ENCODE results near the gene DZIP3. TPM values are rescaled to one million over a fixed set of nuclear protein-coding genes. Genes with fewer than 3 reads are reported as not detected.

Gene DZIP3
- total and polyA plus RNA-seq, 4 donors, result 39.0 to 67.9 (median 48.0) TPM

DNA sequence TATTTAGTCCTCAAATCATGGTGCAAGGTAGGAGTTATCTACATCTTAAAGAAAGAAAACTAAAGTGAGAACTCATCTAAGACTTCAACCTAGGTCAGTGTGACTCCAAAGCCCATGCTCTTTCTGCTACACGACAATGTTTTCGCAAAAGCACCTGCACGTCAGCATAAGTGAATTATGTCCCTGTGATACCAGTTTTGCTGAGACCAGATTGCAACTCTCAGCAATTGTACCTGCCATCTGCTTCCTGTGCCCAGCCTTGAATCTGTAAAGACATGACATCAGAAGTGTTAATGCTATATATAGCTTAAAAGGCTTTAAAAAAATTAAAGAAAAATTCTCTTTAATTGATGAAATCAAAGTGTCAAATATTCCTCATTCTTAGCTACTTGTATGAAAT lies 124.3 kb downstream of the DZIP3 start:
- Histone ChIP-seq H3K27ac (ENCODE audit: low read depth, low read length) (no peak overlapping the region), H3K9me3 (ENCODE audit: control insufficient read depth, insufficient read depth, low read length) (no peaks in the 10 kb centered on the region), H3K36me3 (ENCODE audit: control insufficient read depth, insufficient read depth, low read length) (no peaks in the 10 kb centered on the region), H3K4me1 (ENCODE audit: control insufficient read depth, insufficient read depth, low read length) (no peaks in the 10 kb centered on the region), H3K4me3 (ENCODE audit: low read depth, low read length) (no peak overlapping the region), H3K27me3 (ENCODE audit: control insufficient read depth, insufficient read depth, low read length) (no peaks in the 10 kb centered on the region)
- WGBS (ENCODE audit: insufficient coverage), result 97% methylated on average over 3 of the region's 3 CpGs
- DNase-seq (ENCODE audit: low read depth in 4 of 6, low spot score in 6 of 6), result peak in 2 of 6 donors; percentile 19 to 47

DNA sequence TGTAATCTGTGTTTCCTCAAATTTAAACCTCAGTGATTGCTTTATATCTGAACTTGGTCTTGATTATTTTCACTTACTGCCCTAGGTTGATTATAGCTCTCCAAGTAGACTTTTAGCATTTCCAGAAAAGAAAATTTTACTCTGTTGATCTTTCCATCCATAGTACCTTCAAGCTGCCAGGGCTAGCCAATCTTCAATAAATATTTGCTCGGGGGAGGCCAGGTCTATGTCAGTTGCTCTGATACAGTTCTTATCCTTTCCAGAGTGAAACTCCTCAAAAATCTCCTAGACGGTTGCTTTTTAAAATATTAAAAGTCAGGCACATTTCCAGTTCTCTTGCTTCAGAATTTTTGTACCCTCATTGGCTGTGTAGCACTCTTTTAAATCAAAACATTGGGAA lies 128.9 kb downstream of the DZIP3 start:
- Histone ChIP-seq H3K27ac (ENCODE audit: low read depth, low read length) (no peak overlapping the region), H3K4me1 (ENCODE audit: control insufficient read depth, insufficient read depth, low read length) (no peaks in the 10 kb centered on the region), H3K27me3 (ENCODE audit: control insufficient read depth, insufficient read depth, low read length) (no peaks in the 10 kb centered on the region), H3K36me3 (ENCODE audit: control insufficient read depth, insufficient read depth, low read length) (no peaks in the 10 kb centered on the region), H3K4me3 (ENCODE audit: low read depth, low read length) (no peak overlapping the region), H3K9me3 (ENCODE audit: control insufficient read depth, insufficient read depth, low read length) (no peaks in the 10 kb centered on the region)
- 100% methylated on average over 1 of the region's 2 CpGs for WGBS (ENCODE audit: insufficient coverage)
- DNase-seq (ENCODE audit: low read depth in 4 of 6, low spot score in 6 of 6), result no peak

DNA sequence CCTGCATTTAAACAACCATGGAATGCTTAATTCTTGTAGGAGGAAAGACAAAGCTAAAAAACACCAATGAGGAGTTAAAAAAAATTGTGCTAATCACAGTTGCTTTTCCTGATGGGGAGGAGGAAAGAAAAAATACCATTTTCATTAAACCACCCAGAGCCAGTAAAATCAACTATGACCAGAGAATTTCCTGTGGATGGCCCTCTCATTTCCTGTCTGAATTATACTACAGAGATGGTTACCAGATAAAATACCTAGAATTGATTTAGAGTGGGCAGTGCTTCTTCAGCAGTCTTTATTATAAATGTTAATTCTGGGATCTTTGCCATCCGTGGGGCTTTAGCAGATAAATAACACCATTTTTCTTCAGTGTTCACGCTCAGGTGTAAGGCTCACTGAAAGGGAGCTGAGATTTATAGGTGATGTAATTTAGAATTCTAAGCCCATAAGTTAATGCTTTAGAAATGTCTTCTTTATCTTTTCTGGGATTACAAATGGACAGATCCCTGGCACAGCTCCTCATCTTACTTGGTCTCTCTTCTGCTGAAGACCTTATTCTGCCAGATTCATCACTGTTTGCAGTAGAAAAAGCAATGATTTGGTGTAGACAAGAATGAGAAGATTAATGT lies 129.8 kb downstream of the DZIP3 start:
- H3K27ac ChIP-seq (ENCODE audit: low read depth, low read length), result no peak overlapping the region
- no peaks in the 10 kb centered on the region for H3K9me3 ChIP-seq (ENCODE audit: control insufficient read depth, insufficient read depth, low read length)
- H3K27me3 ChIP-seq (ENCODE audit: control insufficient read depth, insufficient read depth, low read length), result no peaks in the 10 kb centered on the region
- no peaks in the 10 kb centered on the region for H3K4me1 ChIP-seq (ENCODE audit: control insufficient read depth, insufficient read depth, low read length)
- WGBS (ENCODE audit: insufficient coverage), result no CpG with 5 or more reads among the region's 2 CpGs
- DNase-seq (ENCODE audit: low read depth in 4 of 6, low spot score in 6 of 6), result peak in 1 of 6 donors; percentile 62
- no peak overlapping the region for H3K4me3 ChIP-seq (ENCODE audit: low read depth, low read length)
- H3K36me3 ChIP-seq (ENCODE audit: control insufficient read depth, insufficient read depth, low read length), result no peaks in the 10 kb centered on the region

- WGBS (ENCODE audit: insufficient coverage), result no CpG with 5 or more reads among the region's 1 CpG
- H3K27me3 ChIP-seq (ENCODE audit: control insufficient read depth, insufficient read depth, low read length), result no peaks in the 10 kb centered on the region
- no peak overlapping the region for H3K27ac ChIP-seq (ENCODE audit: low read depth, low read length)
- no peak overlapping the region for H3K4me3 ChIP-seq (ENCODE audit: low read depth, low read length)
- H3K4me1 ChIP-seq (ENCODE audit: control insufficient read depth, insufficient read depth, low read length), result no peaks in the 10 kb centered on the region
- H3K36me3 ChIP-seq (ENCODE audit: control insufficient read depth, insufficient read depth, low read length), result no peaks in the 10 kb centered on the region
- H3K9me3 ChIP-seq (ENCODE audit: control insufficient read depth, insufficient read depth, low read length), result no peaks in the 10 kb centered on the region
- no peak for DNase-seq (ENCODE audit: low read depth in 4 of 6, low spot score in 6 of 6)
Observed at GRCh38 chr3:108722724-108723123, 133.2 kb downstream of the DZIP3 start.

DNA sequence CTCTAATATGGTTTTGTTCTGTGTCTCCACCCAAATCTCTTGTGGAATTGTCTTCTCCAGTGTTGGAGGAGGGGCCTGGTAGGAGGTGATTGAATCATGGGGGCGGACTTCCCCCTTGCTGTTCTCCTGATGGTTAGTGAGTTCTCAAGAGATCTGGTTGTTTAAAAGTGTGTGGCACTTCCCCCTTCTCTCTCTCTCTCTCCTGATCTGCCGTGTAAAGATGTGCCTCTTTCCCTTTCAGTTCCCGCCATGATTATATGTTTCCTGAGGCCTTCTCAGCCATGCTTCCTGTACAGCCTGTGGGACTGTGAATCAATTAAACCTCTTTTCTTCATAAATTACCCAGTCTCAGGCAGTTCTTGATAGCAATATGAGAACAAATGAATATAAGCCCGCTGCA lies 134.6 kb downstream of the DZIP3 start:
- Histone ChIP-seq H3K27ac (ENCODE audit: low read depth, low read length) (no peak overlapping the region), H3K9me3 (ENCODE audit: control insufficient read depth, insufficient read depth, low read length) (no peaks in the 10 kb centered on the region), H3K36me3 (ENCODE audit: control insufficient read depth, insufficient read depth, low read length) (no peaks in the 10 kb centered on the region), H3K27me3 (ENCODE audit: control insufficient read depth, insufficient read depth, low read length) (no peaks in the 10 kb centered on the region), H3K4me1 (ENCODE audit: control insufficient read depth, insufficient read depth, low read length) (no peaks in the 10 kb centered on the region), H3K4me3 (ENCODE audit: low read depth, low read length) (no peak overlapping the region)
- no CpG with 5 or more reads among the region's 4 CpGs for WGBS (ENCODE audit: insufficient coverage)
- no peak for DNase-seq (ENCODE audit: low read depth in 4 of 6, low spot score in 6 of 6)

- no peak for DNase-seq (ENCODE audit: low read depth in 4 of 6, low spot score in 6 of 6)
- no peaks in the 10 kb centered on the region for H3K27me3 ChIP-seq (ENCODE audit: control insufficient read depth, insufficient read depth, low read length)
- no peaks in the 10 kb centered on the region for H3K4me1 ChIP-seq (ENCODE audit: control insufficient read depth, insufficient read depth, low read length)
- no peak overlapping the region for H3K27ac ChIP-seq (ENCODE audit: low read depth, low read length)
- H3K9me3 ChIP-seq (ENCODE audit: control insufficient read depth, insufficient read depth, low read length), result no peaks in the 10 kb centered on the region
- no peak overlapping the region for H3K4me3 ChIP-seq (ENCODE audit: low read depth, low read length)
- H3K36me3 ChIP-seq (ENCODE audit: control insufficient read depth, insufficient read depth, low read length), result no peaks in the 10 kb centered on the region
Observed at GRCh38 chr3:108728105-108728504, 138.6 kb downstream of the DZIP3 start.

DNA sequence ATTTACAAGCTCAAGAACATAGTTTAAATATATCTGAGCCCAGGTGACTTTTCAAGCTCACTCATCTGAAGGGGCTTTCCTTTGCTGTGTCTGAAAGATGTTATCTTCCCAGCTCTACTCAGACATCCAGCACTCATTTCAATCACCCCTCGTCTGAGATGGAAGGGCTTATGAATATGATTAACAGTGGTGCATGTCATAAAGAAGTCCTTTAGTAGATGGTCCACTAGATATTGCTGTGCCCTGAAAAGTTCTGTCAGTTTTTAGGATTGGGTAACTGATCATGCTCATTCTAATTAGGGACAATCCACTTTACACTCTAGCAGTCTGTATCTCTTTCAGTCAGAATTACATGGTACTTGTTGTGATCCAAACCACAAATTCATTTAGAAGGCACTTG lies 139.4 kb downstream of the DZIP3 start:
- no CpG with 5 or more reads among the region's 1 CpG for WGBS (ENCODE audit: insufficient coverage)
- Histone ChIP-seq H3K27me3 (ENCODE audit: control insufficient read depth, insufficient read depth, low read length) (no peaks in the 10 kb centered on the region), H3K27ac (ENCODE audit: low read depth, low read length) (no peak overlapping the region), H3K36me3 (ENCODE audit: control insufficient read depth, insufficient read depth, low read length) (no peaks in the 10 kb centered on the region), H3K9me3 (ENCODE audit: control insufficient read depth, insufficient read depth, low read length) (no peaks in the 10 kb centered on the region), H3K4me3 (ENCODE audit: low read depth, low read length) (no peak overlapping the region), H3K4me1 (ENCODE audit: control insufficient read depth, insufficient read depth, low read length) (no peaks in the 10 kb centered on the region)
- DNase-seq (ENCODE audit: low read depth in 4 of 6, low spot score in 6 of 6), result no peak

- Histone ChIP-seq H3K9me3 (ENCODE audit: control insufficient read depth, insufficient read depth, low read length) (no peaks in the 10 kb centered on the region), H3K27ac (ENCODE audit: low read depth, low read length) (no peak overlapping the region), H3K36me3 (ENCODE audit: control insufficient read depth, insufficient read depth, low read length) (no peaks in the 10 kb centered on the region), H3K27me3 (ENCODE audit: control insufficient read depth, insufficient read depth, low read length) (no peaks in the 10 kb centered on the region), H3K4me3 (ENCODE audit: low read depth, low read length) (no peak overlapping the region), H3K4me1 (ENCODE audit: control insufficient read depth, insufficient read depth, low read length) (no peaks in the 10 kb centered on the region)
- WGBS (ENCODE audit: insufficient coverage), result 50% methylated on average over 1 of the region's 6 CpGs
- DNase-seq (ENCODE audit: low read depth in 4 of 6, low spot score in 6 of 6), result no peak
Observed at GRCh38 chr3:108736821-108737220, 147.3 kb downstream of the DZIP3 start.

- H3K4me3 ChIP-seq (ENCODE audit: low read depth, low read length), result no peak overlapping the region
Observed at GRCh38 chr3:108742929-108743328, 153.4 kb downstream of the DZIP3 start.

More at GRCh38 chr3:108742929-108743328, 153.4 kb downstream of the DZIP3 start:
- Histone ChIP-seq H3K27ac (ENCODE audit: low read depth, low read length) (no peak overlapping the region), H3K27me3 (ENCODE audit: control insufficient read depth, insufficient read depth, low read length) (no peaks in the 10 kb centered on the region), H3K4me1 (ENCODE audit: control insufficient read depth, insufficient read depth, low read length) (no peaks in the 10 kb centered on the region), H3K9me3 (ENCODE audit: control insufficient read depth, insufficient read depth, low read length) (no peaks in the 10 kb centered on the region), H3K36me3 (ENCODE audit: control insufficient read depth, insufficient read depth, low read length) (no peaks in the 10 kb centered on the region)
- no peak for DNase-seq (ENCODE audit: low read depth in 4 of 6, low spot score in 6 of 6)
- 100% methylated on average over 1 of the region's 1 CpG for WGBS (ENCODE audit: insufficient coverage)

All from spinal cord (tissue), 10 donors.